Stimulated activated CD8-positive, alpha-beta memory T cell treated with anti-CD3 and anti-CD28 coated beads, Interleukin-4, amount 100 ng/mL, for 24 hours (primary cell): ENCODE data around the gene LRRC47.
"Not testable (repeated sequence)": the region's sequence is repeated elsewhere in the genome, so short reads cannot be mapped to it uniquely, and the experiment has no call there.

Source experiments
- DNase-seq: peaks from one replicate; pipeline ENCODE4 v3.0.0-alpha.2; 2020; ENCODE audit warnings: low read depth

The LRRC47 gene

DNA sequence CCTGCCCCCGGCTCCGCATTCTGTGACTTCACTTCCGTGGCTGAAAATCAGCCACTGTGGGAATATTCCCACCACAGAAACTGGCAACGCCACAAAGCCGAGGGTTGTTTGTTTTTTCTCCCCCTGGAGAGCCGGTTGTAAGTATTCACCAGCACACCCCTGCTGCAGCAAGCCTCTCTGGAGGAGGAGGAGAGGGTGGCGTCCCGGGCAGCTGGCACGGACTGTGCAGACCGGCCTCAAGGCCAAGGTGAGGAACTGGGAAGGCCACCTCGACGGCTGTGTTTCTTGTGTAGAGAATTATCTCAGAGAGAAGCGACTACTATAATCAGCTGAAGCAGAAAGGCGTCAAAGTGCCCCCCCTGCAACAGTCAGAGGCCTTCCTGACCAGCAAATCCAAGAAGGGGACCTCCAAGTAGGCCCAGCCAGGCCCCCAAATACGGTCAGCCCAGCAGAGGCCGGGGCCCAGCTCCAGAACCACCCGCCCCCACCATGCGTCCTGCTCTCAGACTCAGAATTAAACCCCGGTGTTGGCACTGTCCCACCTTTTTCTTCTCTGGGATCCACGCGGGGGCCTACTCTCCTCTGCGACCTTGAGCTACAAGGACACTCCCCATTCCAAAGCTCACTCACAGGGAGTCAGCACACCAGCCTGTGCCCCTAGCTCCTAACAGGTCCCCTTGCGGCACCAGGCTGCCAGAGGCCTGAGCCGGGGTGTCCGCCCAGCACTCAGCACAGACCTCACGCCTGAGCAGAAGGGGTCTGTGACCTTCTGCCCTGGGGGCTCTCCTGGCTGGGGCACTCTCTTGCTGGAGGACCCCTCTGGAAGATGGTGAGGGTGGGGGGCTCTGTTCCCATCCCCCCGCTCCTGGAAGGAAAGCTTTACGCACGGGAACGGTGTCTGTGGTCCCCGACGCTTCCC is 24.9 kb downstream of the LRRC47 start:
- DNase-seq = no peak

DNA sequence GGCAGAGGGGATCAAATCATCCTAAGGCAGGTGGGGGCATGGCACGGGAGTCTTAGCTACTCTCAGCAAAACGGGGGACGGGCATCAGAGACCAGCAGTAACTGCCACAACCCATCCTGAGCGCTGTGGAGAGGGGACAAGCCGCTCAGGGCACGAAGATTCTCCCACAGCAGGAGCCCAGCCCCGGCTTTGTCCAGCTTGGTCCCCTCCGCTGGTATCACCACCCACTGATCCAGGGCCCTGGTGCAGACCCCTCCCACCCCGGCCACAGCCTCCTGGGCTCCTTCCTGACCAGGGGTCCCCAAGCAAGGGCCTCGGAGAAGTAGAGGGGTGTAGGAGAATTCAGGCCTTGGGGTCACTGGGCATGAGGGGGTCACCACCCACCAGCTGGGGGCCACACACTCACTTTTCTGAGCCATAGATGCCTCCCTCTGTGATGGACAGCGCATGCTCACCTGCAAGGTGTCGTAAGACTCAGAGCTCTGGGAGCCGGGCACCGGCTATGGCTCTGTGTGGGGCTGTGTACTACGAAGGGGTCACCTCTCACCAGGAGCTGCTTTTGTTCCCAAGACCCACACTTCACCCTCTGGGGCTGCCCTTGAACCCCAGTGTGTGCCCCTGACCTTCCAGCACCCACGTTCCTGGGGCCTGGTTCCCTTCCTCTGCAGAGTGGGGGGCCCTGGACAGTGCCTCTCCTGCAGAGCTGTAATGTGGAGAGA is 26.1 kb downstream of the LRRC47 start:
- DNase-seq = no peak

DNA sequence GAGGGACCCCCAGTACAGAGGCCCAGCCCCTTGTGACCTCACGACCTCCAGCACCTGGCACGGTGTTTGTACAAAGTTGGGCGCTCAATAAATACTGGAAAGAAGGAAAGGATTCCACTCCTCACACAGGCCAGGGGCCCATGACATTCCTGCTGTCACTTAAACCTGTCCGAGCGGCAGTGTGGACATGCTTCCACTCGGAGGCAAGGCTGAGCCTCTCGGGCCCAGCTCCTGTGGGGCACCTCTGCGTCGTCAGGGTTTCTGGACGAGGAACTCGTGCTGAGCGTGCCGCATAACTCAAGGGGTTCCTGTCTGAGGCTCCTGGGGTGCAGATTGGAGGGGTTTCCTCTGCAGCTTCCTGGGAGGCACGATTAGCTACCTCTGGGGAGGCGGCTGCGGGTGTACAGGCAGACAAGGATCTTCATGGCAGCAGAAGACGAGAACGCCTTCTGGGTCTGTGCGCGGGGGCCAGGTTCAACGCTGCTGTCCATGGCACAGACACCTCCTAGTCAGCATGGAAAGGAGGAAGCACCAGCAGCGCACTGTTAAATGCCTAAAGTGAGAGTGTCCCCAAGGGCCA is 27.4 kb downstream of the LRRC47 start:
- DNase-seq = no peak

DNA sequence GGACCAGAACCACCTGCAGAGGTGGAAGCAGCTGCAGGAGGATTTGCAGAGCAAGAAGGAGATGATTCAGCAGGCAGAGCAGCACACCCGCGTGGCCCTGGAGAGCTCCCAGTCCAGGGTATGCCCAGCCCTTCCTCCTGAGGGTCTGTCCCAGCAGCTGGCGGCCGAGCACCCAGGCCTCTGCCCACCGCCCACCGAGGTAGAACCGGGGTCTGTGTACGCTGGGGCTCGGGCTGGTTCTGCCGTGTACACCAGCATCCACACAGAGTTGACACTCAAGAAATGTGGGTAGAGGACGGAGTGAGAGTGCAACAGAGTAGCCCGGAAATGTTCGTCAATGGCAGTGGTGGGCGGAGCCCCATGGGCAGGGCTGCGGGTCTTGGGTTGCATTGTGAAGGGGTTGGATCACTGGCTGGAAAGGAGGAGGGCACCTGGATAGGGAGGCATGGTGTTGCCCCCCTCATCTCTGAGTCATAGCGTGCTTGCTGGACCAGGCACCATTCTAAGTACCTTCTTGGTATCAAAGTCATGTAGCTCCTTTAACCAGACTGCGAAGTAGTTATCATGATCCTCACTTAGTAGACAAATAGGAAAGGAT is 28.9 kb downstream of the LRRC47 start:
- DNase-seq = no peak

DNA sequence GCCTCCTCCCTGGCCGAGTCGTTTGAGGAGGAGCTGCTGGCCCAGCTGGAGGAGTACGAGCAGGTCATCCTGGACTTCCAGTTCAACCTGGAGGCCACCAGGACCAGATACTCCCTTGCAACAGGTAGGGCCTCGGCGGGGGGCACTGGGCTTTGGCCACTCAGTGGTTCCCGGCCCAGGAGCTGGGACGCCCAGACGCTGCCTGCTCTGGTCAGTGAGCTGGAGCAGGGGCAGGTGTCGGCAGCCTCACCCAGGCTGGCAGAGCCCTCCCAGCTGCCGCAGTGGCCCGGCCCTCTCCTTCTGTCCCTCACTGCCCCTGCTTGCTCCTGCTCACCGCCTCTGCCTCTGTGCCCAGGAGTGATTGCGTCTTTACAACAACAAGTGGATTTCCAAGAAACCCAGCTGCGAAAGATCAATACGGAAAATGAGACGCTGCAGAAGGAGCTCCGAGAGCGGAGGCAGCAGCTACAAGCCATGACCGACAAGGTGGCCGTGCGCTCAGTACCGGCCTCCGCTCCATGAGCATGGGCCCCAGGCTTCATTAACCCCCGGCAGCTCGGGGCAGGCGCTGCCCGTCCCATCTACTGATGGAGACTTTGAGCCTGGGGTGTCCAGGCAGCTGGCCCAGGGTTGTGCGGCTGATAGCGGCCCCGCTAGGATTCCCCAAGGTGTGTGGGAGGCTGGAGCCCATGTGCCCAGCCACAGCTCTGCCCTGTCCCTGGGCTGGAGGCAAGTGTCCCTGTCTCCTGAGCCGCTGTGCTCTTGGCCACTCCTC is 32.8 kb downstream of the LRRC47 start:
- no peak for DNase-seq

DNA sequence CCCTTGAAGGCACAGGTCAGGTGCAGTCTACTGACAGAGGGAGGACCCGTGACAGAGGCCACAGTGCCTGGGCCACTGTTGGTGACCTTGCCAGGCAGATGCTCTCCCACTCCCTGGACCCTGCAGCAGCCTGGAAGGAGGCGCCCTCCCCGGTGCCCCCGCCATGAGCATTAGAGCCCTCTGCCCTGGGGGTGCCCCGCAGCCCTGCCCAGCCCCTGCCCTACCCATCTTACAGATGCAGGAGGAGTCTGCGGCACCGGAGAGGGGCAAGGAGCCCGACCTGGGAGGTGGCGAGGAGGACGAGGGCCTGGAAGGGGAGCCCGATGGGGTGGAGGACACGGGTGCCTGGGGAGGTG is 33.4 kb downstream of the LRRC47 start:
- no peak for DNase-seq

DNA sequence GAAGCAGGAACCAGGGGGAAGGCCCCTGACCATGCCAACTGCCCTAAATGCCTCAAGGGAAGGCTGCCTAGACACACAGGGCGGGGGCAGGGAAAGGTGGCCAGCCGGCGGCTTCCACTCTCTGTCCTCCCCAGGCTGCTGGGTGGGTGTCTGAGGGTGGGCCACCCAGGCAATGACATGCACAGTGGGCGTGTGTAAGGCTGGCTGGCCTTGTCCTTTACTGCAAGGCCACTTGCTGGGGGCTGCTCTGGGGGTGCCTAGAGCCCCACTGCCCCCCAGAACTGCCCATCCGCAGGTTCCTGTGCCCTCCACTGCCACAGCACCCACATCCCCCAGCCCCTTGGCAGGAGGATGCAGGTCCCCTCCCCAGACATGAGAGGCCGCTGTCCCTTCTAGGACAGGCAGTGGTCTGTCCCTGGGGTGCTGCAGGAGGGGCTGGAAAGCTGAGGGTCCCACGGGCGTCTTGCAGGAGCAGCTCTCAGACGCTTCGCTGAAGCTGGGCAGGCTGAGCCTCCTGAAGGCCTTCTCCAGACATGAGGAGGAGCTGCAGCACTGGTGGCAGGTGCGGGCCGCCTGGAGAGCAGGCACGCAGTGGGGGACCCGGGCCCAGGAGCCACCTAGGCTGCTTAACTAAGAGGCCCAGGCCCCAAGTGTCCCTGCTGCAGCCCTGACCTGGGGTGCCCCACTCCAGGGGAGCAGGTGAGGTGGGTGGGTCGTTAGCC is 34.0 kb downstream of the LRRC47 start:
- DNase-seq = no peak

DNA sequence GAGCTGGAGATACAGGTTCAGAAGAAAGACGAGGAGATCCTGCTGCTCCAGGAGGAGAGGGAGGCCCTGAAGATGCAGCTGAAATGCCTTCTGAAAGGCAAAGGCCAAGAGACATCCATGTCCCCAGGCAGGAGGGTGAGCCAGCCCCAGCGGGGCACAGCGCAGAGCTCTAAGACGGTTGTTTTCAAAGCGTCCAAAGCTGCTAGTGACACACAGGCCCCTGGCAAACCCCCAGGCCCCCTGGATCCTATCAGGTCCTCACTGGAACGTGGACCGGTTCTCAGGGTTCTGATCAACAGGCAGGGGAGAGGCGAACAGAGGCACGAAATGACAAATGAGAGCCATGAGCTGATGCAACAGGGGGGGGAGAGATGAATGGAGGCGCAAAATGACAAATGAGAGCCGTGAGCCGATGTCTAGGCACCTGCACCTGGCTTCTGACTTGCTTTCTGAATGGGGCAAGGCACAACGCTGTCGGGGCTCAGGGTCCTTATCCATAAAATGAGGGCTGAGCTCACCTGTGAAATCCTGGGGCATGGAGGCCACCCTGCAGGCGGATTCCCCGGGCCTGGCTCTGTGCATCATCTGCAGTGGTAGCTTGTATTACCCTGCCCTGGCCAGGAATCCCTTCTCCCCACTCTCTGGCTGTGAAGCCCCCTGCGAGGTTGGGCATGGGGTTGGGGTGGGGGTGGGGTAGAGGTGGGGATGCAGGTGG is 34.8 kb downstream of the LRRC47 start:
- DNase-seq = no peak

DNA sequence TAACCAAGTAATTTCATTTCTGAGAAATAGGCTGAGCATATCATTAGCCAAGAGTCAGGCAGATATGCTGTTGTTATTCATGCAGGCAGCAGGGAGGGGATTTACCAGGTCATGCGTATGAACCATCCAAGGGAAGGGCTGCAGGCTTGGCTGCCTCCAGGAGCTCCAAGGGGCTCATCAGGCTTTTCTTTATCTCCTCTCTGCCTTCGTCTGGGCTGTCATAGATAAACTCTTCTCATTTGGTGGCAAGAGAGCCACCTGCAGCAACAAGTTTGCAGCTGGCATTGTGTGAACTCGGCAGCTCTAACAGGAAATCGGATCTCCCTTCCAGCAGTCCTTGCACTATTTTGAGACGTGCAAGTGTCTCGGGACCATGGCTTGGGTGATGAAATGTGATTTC is 36.5 kb downstream of the LRRC47 start:
- no peak for DNase-seq

DNA sequence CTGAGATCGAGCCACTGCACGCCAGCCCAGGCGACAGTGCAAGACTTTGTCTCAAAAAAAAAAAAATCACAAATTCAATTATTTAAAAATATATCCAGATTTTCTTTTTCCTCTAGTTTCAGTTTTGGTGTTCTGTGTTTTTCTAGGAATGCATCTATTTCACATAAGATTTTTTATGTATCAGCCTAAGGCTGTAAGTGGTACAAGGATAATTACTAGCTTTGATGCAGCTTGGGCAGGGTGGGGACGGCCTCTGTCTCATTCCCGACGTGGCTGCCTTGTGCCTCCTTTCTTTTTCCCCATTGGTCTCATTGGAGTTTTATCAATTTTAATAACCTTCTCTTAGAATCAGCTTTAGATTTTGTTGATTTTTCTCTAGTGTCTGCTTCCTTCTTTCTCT is 37.1 kb downstream of the LRRC47 start:
- no peak for DNase-seq

DNA sequence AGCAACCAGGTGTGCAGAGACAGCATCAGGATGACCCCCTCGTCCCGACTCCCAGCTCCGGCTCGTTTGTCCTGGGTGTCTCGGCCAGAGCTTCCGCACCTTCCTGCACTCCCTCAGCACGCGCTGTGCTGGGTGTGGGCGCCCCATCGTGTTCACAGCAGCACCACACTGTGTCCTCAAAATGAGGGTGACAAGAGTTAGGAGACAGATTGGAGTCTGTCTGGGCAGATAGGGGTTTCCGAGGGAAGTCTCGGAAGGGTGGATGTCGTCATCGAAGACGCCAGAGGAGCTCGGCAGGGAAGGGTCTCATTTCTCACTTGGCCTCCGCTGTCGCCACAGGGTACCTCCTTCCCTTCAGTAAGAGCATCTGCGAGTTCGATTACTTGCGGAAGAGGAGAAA is 39.9 kb downstream of the LRRC47 start:
- DNase-seq = no peak

DNA sequence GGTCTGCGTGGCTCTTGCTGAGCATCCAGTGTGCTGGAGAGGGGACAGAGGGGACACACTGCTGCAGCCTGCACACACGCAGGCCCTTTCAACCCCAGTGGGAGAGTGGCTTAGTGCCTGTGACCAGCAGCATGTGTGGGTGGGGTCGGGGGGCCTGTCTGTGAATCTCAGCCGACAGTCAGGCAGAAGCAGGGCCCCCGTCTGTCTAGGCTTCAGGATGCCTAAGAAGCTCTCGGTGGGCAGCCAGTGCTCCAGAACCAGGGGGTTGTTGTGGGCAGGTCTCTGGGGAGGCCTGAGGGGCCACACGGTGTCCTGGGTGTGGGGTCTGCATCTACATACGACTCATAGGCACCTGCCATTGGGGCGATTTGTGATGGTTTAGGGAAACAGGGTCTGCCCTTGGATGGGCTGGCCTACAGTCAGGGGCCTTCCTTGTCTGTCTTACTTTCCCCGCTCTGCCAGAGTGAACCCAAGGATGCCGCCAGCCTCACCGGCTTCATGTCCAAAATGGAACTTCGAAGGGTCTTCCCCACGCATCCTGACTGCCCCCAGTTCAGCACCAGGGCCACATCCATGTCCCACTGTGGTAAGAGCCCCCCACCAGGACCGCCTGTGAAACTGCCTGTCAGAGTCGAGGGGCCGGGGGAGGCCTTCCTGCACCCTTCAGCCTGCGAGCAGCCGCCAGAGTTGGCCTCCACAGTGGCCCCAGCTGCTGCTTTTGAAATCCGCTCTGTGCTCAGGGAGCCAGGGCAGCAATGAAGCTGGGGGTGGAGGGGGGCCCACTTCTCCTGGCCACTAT is 42.4 kb downstream of the LRRC47 start:
- DNase-seq = no peak

DNA sequence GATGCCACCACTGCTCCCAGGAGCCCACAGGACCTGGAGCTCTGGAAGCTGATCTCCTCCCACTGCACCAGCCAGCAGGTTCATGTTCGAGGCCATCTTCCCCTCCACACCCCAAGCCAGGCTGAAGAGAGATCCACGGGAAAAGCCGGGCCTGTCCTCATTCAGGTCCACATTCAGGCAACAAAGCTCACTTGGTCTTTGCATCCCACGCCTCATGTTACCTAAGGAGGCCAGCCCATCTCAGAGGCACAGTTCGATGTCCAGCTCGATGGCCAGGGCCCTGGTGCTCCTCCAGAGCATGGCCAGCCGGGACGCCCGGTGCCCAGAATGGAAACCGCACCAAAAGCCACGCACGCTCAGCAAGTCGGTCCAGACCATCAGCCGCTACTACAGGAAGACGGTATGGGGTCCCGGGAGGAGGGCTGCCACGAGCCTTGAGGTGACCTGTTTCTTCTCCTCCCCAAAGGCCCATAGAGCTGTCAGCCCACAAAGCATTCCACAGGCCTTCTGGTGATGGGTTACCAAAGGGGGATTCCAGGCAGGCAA is 43.8 kb downstream of the LRRC47 start, which contains the start of gene CCDC27:
Gene CCDC27 (plus strand): TSS at position 51 of the 546 bp plus-strand sequence. CDS start 32 bp downstream, at position 83.
- DNase-seq = no peak

DNA sequence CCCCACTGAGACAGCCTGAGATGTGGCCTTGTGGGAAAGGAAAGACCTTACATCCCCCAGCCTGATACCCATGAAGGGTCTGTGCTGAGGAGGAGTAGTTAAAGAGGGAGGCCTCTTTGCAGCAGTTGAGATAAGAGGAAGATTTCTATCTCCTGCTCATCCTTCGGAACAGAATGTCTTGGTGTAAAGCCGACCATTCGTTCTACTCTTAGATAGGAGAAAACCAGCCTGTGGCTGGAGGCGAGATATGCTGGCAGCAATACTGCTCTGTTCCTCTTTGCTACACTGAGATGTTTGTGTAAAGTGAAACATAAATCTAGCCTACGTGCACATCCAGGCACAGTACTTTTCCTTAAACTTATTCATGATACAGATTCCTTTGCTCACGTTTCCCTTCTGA is 45.6 kb downstream of the LRRC47 start:
- no peak for DNase-seq

DNA sequence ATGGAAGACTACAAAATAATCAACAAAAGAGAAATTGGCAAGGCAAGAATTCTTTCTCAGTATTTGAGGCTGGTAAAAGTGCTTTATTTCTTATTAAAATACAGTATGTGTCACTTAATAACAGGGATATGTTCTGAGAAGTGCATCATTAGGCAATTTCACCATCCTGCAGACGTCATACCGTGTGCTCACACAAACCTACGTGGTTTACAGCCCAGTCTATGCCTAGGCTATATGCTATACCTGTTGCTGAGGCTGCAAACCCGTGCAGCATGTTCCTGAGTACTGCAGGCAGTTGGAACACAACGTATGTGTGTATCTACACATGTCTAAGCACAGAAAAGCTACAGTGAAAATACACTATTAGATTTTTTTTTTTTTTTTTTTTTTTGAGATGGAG is 46.8 kb downstream of the LRRC47 start:
- no peak for DNase-seq

DNA sequence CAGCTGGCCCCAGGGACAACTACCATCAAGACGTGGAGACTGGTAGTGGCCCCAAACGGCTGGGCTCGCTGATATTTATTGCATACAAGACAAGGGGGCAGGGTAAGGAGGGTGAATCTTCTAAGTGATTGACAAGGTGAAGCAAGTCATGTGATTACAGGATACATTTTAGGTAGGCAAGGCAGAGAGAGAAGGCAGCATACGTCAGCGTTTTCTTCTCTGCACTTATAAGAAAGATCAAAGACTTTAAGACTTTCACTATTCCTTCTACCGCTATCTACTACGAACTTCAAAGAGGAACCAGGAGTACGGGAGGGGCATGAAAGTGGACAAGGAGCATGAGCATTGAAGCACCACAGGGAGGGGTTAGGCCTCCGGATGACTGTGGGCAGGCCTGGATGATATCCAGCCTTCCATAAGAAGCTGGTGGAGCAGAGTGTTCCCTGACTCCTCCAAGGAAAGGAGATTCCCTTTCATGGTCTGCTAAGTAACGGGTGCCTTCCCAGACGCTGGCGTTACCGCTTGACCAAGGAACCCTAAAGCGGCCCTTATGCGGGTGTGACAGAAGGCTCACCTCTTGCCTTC is 47.9 kb downstream of the LRRC47 start:
- not testable (repeated sequence) for DNase-seq

DNA sequence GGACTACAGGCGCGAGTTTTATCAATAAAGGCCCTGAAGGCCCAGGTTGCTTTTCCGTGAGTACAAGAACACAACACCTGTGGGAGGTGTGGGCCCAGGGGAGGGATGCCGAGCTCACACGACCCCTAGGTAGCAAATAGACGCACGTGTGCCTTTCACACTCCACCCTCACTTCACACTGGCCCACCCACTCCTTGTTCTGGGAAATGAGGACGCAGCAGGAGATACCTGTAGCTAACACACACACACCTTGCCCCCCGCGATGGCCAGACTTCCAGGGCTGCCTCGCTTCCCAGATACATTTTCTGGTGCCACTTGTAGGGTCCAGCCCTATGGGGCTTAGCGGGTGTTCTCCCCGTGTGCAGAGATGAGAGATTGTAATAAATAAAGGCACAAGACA is 48.4 kb downstream of the LRRC47 start:
- no peak for DNase-seq

DNA sequence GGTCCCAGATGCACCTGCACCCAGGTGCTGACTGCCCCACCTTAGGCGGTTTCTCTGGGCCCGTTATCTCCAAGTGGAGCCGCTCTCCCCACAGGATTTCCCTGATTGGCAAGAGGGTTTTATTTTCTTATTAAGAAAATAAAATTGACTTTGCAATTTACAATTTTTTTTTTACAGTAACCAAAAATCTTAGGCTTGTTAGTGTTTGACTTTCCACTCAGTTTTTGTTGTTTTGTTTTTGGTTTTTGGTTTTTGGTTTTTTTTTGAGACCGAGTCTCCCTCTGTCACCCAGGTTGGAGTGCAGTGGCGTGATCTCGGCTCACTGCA is 48.8 kb downstream of the LRRC47 start:
- DNase-seq = no peak
